Mucosa of stomach (tissue), 1 donor: ENCODE data around the gene FOXE1.

ENCODE experiments used
- H3K27me3 ChIP-seq: one replicate; pipeline ENCODE4 v1.7.0; 2013; ENCODE audit warnings: mild to moderate bottlenecking, low read length; ENCODE audit not compliant: control insufficient read depth, insufficient read depth
- H3K36me3 ChIP-seq: one replicate; pipeline ENCODE4 v1.7.0; 2013; ENCODE audit warnings: low read length; ENCODE audit not compliant: control insufficient read depth, insufficient read depth
- H3K4me1 ChIP-seq: one replicate; pipeline ENCODE4 v1.7.0; 2013; ENCODE audit warnings: mild to moderate bottlenecking, low read length; ENCODE audit not compliant: control insufficient read depth, insufficient read depth
- H3K4me3 ChIP-seq: one replicate; pipeline ENCODE4 v1.7.0; 2013; ENCODE audit warnings: low read length
- H3K9ac ChIP-seq: one replicate; pipeline ENCODE4 v1.7.0; 2013; ENCODE audit warnings: mild to moderate bottlenecking, low read length, moderate library complexity
- H3K9me3 ChIP-seq: one replicate; pipeline ENCODE4 v1.7.0; 2013; ENCODE audit warnings: mild to moderate bottlenecking, low read length, moderate library complexity; ENCODE audit not compliant: control insufficient read depth
- donor health status: Pancreatic carcinoma.

The FOXE1 gene

GRCh38 chr9:97830884-97831829 lies 21.9 kb upstream of the FOXE1 start:
- Histone ChIP-seq H3K27me3 (no peaks in the 10 kb centered on the region), H3K36me3 (no peaks in the 10 kb centered on the region), H3K4me1 (no peaks in the 10 kb centered on the region), H3K9ac (no peak overlapping the region), H3K9me3 (no peaks in the 10 kb centered on the region), H3K4me3 (no peak overlapping the region)

GRCh38 chr9:97831843-97832636 lies 21.0 kb upstream of the FOXE1 start:
- Histone ChIP-seq H3K27me3 (no peaks in the 10 kb centered on the region), H3K9me3 (no peaks in the 10 kb centered on the region), H3K4me3 (no peak overlapping the region), H3K4me1 (no peaks in the 10 kb centered on the region), H3K9ac (no peak overlapping the region), H3K36me3 (no peaks in the 10 kb centered on the region)

DNA sequence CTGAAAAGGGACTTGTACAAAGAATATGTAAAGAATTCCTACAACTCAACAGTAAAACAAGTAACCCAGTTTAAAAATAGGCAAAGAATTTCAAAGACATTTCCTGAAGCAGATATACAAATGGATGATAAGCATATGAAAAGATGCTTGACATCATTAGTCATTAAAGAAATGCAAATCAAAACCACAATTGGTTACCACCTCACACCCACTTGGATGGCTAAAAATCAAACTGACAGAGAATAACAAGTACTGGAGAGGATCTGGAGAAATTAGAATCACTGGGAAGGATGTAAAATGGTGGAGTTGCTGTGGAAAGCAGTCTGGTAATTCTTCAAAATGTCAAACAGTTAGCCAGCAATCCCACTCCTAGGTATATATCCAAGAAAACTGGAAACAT lies 12.5 kb upstream of the FOXE1 start:
- Histone ChIP-seq H3K4me3 (no peak overlapping the region), H3K9me3 (no peaks in the 10 kb centered on the region), H3K4me1 (no peaks in the 10 kb centered on the region), H3K36me3 (no peaks in the 10 kb centered on the region), H3K27me3 (peaks cover 8% of the 10 kb centered on the region), H3K9ac (no peak overlapping the region)

DNA sequence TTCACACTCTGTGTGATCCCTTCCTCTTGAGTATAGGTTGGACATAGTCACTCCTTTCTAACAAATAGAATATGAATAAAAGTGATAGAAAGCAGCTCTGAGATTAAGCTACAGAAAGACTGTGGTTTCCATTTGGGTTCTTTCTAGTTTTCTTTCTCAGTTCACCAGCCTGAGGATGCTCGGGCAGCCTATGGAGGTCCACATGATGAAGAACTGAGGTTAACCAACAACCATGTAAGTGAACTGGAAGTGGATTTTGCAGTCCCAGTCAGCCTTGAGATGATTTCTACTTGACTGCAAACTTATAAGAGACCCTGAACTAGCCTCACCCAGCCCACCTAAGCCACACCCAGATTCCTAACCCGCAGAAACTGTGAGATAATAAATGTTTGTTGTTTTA lies 10.1 kb upstream of the FOXE1 start:
- H3K4me3 ChIP-seq: no peak overlapping the region
- H3K27me3 ChIP-seq: peaks cover 30% of the 10 kb centered on the region
- no peaks in the 10 kb centered on the region for H3K9me3 ChIP-seq
- H3K4me1 ChIP-seq: no peaks in the 10 kb centered on the region
- no peak overlapping the region for H3K9ac ChIP-seq
- H3K36me3 ChIP-seq: no peaks in the 10 kb centered on the region

DNA sequence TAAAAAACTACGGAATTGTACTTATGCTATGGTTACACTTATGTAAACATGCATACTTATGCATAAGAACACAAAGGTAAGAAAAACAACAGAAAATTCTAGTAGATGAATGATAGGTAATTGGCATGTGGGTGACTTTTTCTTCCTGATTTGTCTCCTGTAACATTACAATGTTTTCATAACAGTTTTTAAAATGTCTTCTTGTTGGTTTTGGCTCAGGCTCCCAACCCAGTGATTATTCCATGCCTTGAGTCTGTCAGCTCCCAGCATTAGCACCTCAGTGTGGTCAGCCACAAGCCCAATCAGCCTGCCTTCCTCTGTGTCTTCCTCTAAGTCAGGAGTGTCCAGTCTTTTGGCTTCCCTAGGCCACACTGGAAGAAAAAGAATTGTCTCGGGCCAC lies 7.9 kb upstream of the FOXE1 start:
- no peak overlapping the region for H3K9ac ChIP-seq
- peaks cover 50% of the 10 kb centered on the region for H3K27me3 ChIP-seq
- H3K9me3 ChIP-seq: no peaks in the 10 kb centered on the region
- no peak overlapping the region for H3K4me3 ChIP-seq
- H3K36me3 ChIP-seq: no peaks in the 10 kb centered on the region
- H3K4me1 ChIP-seq: peaks cover 6% of the 10 kb centered on the region

DNA sequence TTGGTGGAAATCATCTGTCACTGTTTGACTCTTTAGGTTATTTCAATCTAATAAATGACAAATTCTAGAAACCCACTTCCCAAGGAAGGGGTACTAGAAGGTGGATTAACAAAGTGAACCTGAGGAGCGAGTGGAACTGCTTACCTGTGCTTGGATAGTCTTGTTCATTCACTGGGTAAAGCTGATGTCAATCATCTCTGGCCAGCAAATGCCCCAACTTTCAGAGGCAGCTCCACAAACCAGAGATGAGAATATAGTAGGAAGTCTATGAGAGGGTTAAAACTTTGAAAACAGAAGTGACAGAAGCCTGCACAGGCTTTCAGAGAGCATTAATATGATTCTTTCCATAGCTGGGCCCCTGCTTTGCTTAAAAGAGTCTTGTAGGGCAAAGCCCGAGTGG lies 7.3 kb upstream of the FOXE1 start:
- Histone ChIP-seq H3K27me3 (peaks cover 54% of the 10 kb centered on the region), H3K9ac (no peak overlapping the region), H3K9me3 (no peaks in the 10 kb centered on the region), H3K4me3 (no peak overlapping the region), H3K36me3 (no peaks in the 10 kb centered on the region), H3K4me1 (peaks cover 6% of the 10 kb centered on the region)

- no peak overlapping the region for H3K9ac ChIP-seq
- H3K36me3 ChIP-seq: no peaks in the 10 kb centered on the region
- H3K4me3 ChIP-seq: no peak overlapping the region
- H3K27me3 ChIP-seq: peaks cover 60% of the 10 kb centered on the region
- peaks cover 6% of the 10 kb centered on the region for H3K4me1 ChIP-seq
- no peaks in the 10 kb centered on the region for H3K9me3 ChIP-seq
Measured at GRCh38 chr9:97846347-97846746, 6.7 kb upstream of the FOXE1 start.

DNA sequence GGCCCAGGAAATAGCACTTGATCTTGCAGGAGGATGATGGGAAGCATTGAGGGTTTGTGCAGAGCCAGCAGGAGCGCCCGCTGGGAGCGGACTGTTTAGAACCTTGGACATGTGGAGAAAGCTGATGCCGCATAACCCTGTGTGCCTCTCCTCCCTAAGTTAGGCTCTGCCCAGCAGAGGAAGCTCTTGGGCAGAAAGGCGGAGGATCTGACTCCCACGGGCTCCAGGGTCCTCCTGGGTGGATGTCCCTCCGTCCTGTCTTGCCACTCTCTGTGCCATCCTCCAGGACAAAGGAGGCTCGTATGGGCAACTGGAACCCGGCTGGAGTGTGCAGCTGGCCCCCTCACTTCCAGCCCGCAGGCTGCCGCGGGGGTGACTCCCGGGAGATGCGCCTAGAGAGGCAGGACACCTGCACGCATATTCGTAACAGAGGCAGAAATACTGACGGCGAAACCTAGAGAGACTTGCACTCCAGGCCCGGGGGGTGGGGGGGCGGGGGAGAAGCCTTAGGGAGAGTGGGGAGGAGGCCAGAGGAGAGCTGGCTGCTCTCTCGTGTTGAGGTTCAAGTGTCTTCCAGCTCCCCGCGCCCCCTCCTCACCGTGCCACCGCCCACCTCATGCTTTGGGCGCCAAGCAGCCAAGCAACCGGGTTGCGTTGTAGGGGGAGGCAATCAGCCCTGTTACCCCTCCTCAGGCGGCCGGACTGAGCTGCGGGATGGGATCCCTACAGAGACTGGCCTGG lies 5.4 kb upstream of the FOXE1 start:
- Histone ChIP-seq H3K4me3 (no peak overlapping the region), H3K36me3 (no peaks in the 10 kb centered on the region), H3K27me3 (peaks cover 70% of the 10 kb centered on the region), H3K9me3 (no peaks in the 10 kb centered on the region), H3K4me1 (peaks cover 6% of the 10 kb centered on the region), H3K9ac (no peak overlapping the region)

DNA sequence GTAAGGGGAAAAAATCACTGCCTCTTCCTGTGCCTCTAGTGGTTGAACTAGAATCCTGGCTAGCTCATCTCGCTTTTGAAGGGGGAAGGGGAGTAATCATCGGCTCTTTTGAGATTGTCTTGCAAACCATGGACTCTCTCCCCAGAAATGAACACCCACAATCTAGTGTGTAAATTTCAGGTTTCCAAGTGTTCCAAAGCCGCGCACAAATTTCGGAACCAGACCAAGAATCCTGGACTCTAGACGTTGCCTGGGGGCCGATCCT lies 4.9 kb upstream of the FOXE1 start:
- no peak overlapping the region for H3K4me3 ChIP-seq
- H3K9ac ChIP-seq: no peak overlapping the region
- H3K4me1 ChIP-seq: peaks cover 6% of the 10 kb centered on the region
- H3K36me3 ChIP-seq: no peaks in the 10 kb centered on the region
- no peaks in the 10 kb centered on the region for H3K9me3 ChIP-seq
- H3K27me3 ChIP-seq: peaks cover 75% of the 10 kb centered on the region

DNA sequence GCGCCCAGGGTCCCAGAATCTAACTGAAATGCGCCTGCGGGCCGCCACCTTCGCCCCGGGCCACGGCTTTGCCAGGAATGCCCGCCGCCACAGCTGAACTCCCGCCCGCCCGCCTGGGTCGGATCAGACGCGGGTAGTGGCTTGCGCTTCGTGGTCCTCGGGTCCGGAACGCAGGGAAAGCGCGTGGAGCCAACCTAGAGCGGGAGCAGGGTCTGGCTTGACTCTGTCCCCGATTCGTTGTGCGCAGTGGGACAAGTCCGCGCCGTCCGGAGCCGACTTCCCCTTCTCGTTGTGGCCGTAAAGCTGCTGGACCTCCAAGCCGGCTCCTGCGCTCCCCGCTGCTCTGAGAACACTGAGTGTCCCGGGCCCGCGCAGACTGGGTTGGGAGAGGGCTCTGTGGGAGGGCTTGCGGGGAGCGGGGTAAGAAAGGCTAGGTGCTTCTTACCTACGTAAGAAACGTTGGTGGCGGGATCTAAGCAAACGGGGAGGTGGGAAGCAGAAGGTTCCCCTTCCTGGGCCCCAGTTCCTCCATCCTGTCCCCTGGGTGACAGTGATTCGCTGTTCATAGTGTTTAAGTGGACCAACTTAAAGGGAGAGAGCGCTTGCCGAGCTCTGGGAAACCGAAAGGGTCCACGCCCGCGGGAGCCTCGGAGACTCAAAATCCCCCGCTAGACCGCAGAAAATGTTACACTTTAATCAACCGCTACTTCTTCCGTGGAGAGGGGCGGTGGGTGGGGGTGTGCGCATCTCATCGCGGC lies 4.4 kb upstream of the FOXE1 start:
- Histone ChIP-seq H3K27me3 (peaks cover 80% of the 10 kb centered on the region), H3K4me1 (peaks cover 6% of the 10 kb centered on the region), H3K9me3 (no peaks in the 10 kb centered on the region), H3K4me3 (no peak overlapping the region), H3K9ac (no peak overlapping the region), H3K36me3 (no peaks in the 10 kb centered on the region)

- Histone ChIP-seq H3K4me1 (peaks cover 6% of the 10 kb centered on the region), H3K9me3 (no peaks in the 10 kb centered on the region), H3K36me3 (no peaks in the 10 kb centered on the region), H3K4me3 (no peak overlapping the region), H3K27me3 (peaks cover 91% of the 10 kb centered on the region), H3K9ac (no peak overlapping the region)
Measured at GRCh38 chr9:97849980-97850379, 3.0 kb upstream of the FOXE1 start.
